Measurements from ENCODE around the gene TMEM132E.

The TMEM132E gene

DNA sequence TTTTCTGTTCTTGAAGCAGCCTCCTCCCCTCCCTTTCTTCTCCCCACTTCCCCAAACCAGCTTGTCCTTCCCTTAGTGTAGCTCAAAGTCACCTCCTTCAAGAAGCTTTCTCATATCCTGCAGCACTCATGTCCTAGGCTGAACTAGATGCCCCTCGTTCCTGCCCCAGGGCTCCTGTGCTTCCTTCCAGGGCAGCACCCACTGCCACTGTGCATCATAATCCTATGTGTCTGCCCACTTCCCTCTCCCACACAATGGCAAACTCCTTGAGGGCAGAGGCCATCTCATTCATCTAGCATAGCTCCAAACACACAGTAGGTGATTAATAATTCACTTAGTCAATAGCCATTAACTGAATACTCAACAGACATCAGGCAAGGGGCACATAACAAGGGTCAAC is 6.9 kb upstream of the TMEM132E start:
- Histone ChIP-seq H4K20me1 (ENCODE audit: insufficient read depth, low read length) (no peaks in the 10 kb centered on the region), H3K27me3 (ENCODE audit: low read depth, low read length) (peaks cover 36% of the 10 kb centered on the region)

GRCh38 chr17:34575182-34575581 is 4.2 kb upstream of the TMEM132E start:
- Histone ChIP-seq H3K4me2 (ENCODE audit: low read length) (no peak overlapping the region), H2AFZ (ENCODE audit: low read depth, low read length) (no peak overlapping the region), H3K79me2 (ENCODE audit: low read length) (no peaks in the 10 kb centered on the region), H3K9ac (ENCODE audit: low read length) (no peak overlapping the region), H4K20me1 (ENCODE audit: insufficient read depth, low read length) (no peaks in the 10 kb centered on the region), H3K4me3 (ENCODE audit: low read length) (no peak overlapping the region), H3K4me1 (ENCODE audit: low read length) (peaks cover 23% of the 10 kb centered on the region), H3K27me3 (ENCODE audit: low read depth, low read length) (peaks cover 27% of the 10 kb centered on the region), H3K9me3 (ENCODE audit: insufficient read depth, low read length) (no peaks in the 10 kb centered on the region), H3K27ac (ENCODE audit: low read length) (no peak overlapping the region), H3K36me3 (replicated peaks; ENCODE audit: low read depth, low read length) (no peaks in the 10 kb centered on the region)
- TF ChIP-seq, protein P1, sequence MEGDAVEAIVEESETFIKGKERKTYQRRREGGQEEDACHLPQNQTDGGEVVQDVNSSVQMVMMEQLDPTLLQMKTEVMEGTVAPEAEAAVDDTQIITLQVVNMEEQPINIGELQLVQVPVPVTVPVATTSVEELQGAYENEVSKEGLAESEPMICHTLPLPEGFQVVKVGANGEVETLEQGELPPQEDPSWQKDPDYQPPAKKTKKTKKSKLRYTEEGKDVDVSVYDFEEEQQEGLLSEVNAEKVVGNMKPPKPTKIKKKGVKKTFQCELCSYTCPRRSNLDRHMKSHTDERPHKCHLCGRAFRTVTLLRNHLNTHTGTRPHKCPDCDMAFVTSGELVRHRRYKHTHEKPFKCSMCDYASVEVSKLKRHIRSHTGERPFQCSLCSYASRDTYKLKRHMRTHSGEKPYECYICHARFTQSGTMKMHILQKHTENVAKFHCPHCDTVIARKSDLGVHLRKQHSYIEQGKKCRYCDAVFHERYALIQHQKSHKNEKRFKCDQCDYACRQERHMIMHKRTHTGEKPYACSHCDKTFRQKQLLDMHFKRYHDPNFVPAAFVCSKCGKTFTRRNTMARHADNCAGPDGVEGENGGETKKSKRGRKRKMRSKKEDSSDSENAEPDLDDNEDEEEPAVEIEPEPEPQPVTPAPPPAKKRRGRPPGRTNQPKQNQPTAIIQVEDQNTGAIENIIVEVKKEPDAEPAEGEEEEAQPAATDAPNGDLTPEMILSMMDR (IDR thresholded peaks at IDR 0.05; ENCODE audit: low read depth, low read length), result no peak
- no peak for TF ChIP-seq EZH2phosphoT487 (IDR thresholded peaks at IDR 0.05; ENCODE audit: low read depth)

More for the DNA sequence above, 6.9 kb upstream of the TMEM132E start:
- Histone ChIP-seq H3K36me3 (replicated peaks; ENCODE audit: low read depth, low read length) (no peaks in the 10 kb centered on the region), H3K9ac (ENCODE audit: low read length) (no peak overlapping the region), H3K4me1 (ENCODE audit: low read length) (peaks cover 33% of the 10 kb centered on the region), H3K79me2 (ENCODE audit: low read length) (no peaks in the 10 kb centered on the region), H3K27ac (ENCODE audit: low read length) (no peak overlapping the region), H3K9me3 (ENCODE audit: insufficient read depth, low read length) (no peaks in the 10 kb centered on the region), H2AFZ (ENCODE audit: low read depth, low read length) (no peak overlapping the region), H3K4me3 (ENCODE audit: low read length) (no peak overlapping the region), H3K4me2 (ENCODE audit: low read length) (peak overlapping the region; percentile 51)
- no peak for TF ChIP-seq EZH2phosphoT487 (IDR thresholded peaks at IDR 0.05; ENCODE audit: low read depth)
- TF ChIP-seq, protein P1 (IDR thresholded peaks at IDR 0.05; ENCODE audit: low read depth, low read length), result no peak

- Histone ChIP-seq H3K4me3 (ENCODE audit: low read length) (no peak overlapping the region), H3K27me3 (ENCODE audit: low read depth, low read length) (peaks cover 27% of the 10 kb centered on the region), H3K4me2 (ENCODE audit: low read length) (no peak overlapping the region)
Observed at GRCh38 chr17:34578016-34578415, 1.4 kb upstream of the TMEM132E start.

GRCh38 chr17:34578656-34579016 is 746 bp upstream of the TMEM132E start:
- Histone ChIP-seq H3K79me2 (ENCODE audit: low read length) (no peaks in the 10 kb centered on the region), H3K27ac (ENCODE audit: low read length) (no peak overlapping the region), H3K4me1 (ENCODE audit: low read length) (no peaks in the 10 kb centered on the region), H3K9ac (ENCODE audit: low read length) (no peak overlapping the region), H3K9me3 (ENCODE audit: insufficient read depth, low read length) (no peaks in the 10 kb centered on the region), H3K4me2 (ENCODE audit: low read length) (no peak overlapping the region), H4K20me1 (ENCODE audit: insufficient read depth, low read length) (no peaks in the 10 kb centered on the region), H3K4me3 (ENCODE audit: low read length) (no peak overlapping the region), H3K27me3 (ENCODE audit: low read depth, low read length) (peaks cover 33% of the 10 kb centered on the region), H2AFZ (ENCODE audit: low read depth, low read length) (no peak overlapping the region), H3K36me3 (replicated peaks; ENCODE audit: low read depth, low read length) (no peaks in the 10 kb centered on the region)
- TF ChIP-seq EZH2phosphoT487 (IDR thresholded peaks at IDR 0.05; ENCODE audit: low read depth), result no peak
- TF ChIP-seq, protein P1 (IDR thresholded peaks at IDR 0.05; ENCODE audit: low read depth, low read length), result no peak

More at GRCh38 chr17:34578016-34578415, 1.4 kb upstream of the TMEM132E start:
- no peaks in the 10 kb centered on the region for H4K20me1 ChIP-seq (ENCODE audit: insufficient read depth, low read length)
- H3K27ac ChIP-seq (ENCODE audit: low read length), result no peak overlapping the region
- no peaks in the 10 kb centered on the region for H3K36me3 ChIP-seq (replicated peaks; ENCODE audit: low read depth, low read length)
- H3K79me2 ChIP-seq (ENCODE audit: low read length), result no peaks in the 10 kb centered on the region
- no peaks in the 10 kb centered on the region for H3K9me3 ChIP-seq (ENCODE audit: insufficient read depth, low read length)
- TF ChIP-seq, protein P1 (IDR thresholded peaks at IDR 0.05; ENCODE audit: low read depth, low read length), result no peak
- no peak for TF ChIP-seq EZH2phosphoT487 (IDR thresholded peaks at IDR 0.05; ENCODE audit: low read depth)
- H2AFZ ChIP-seq (ENCODE audit: low read depth, low read length), result no peak overlapping the region
- H3K9ac ChIP-seq (ENCODE audit: low read length), result no peak overlapping the region
- no peaks in the 10 kb centered on the region for H3K4me1 ChIP-seq (ENCODE audit: low read length)

All from OCI-LY3 (cell line).